ENCODE measurements around the gene TMEM53. TPM values are rescaled to one million over a fixed set of nuclear protein-coding genes. Genes with fewer than 3 reads are reported as not detected.

TMEM53 gene
- total and polyA plus RNA-seq, 8 donors = 2.6 to 10.4 (median 4.5) TPM

DNA sequence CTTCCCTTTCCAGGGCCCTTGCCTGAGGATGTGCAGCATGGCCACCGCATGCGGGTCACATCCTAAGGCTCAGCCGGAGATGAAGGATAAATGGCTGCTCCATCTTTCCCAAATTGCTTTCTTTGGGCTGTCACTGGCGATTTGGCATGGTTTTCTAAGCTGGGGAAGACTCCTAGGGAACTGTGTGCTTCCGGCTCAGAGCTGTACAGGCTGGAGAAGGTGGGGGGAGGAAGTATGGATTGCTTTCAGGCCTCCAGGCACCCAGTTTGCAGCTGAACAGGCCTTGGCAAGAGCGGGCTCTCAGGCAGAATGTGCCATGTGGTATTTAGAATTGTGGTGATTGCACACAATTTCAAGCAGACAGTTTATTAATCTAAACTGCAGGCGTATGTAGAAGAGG is 48.9 kb downstream of the TMEM53 start:
- Histone ChIP-seq H3K36me3 (no peaks in the 10 kb centered on the region), H3K27ac (no peak overlapping the region), H3K4me3 (no peak overlapping the region), H3K27me3 (no peaks in the 10 kb centered on the region), H3K4me1 (no peaks in the 10 kb centered on the region), H3K9me3 (no peaks in the 10 kb centered on the region)
- FAIRE-seq (no peak), ATAC-seq (no peak), DNase-seq (no peak)
- TF ChIP-seq CTCF (IDR thresholded peaks at IDR 0.05) = no peak
- intact Hi-C loops (cut with DNase I) = no loop called here
- 87 to 93% methylated on average over 7 of the region's 7 CpGs for WGBS, 2 donors

DNA sequence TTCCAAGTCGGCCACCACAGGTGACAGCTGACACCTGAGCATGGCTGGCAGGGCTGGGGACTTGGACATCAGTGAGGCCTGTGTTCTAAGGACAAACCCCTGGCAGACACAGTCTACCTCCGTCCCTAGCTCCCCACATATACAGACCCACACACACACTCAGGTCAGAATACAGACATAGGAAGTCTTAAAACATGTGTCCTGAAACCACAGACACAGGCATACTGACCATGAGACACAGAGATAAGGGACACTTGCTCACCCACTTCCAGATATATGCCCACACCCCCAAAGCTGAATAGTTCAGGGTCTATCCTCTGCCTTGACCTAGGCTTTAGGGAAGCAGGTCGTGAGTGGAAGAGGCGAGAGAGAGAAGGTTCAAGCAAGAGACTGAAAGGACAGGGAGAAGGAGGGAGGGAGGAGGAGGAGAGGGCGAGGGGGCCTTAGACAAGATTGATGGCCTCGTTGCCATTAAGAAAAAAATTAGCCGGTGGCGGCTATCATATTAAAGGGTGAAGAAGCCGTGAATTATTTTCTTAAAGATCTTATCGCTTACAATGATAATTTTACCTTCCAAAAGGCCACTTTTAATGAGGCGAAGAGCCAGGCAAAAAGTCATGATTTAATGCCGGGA is 49.9 kb downstream of the TMEM53 start:
- Histone ChIP-seq H3K36me3 (no peaks in the 10 kb centered on the region), H3K27ac (no peak overlapping the region), H3K27me3 (no peaks in the 10 kb centered on the region), H3K9me3 (no peaks in the 10 kb centered on the region), H3K4me1 (no peaks in the 10 kb centered on the region), H3K4me3 (no peak overlapping the region)
- 80 to 81% methylated on average over 12 of the region's 12 CpGs for WGBS, 2 donors
- no peak for DNase-seq
- no peak for FAIRE-seq
- ATAC-seq = no peak
- intact Hi-C loops (cut with DNase I) = no loop called here
- TF ChIP-seq CTCF (IDR thresholded peaks at IDR 0.05) = no peak

GRCh38 chr1:44621841-44622286 is 52.4 kb downstream of the TMEM53 start:
- Histone ChIP-seq H3K4me3 (no peak overlapping the region), H3K9me3 (no peaks in the 10 kb centered on the region), H3K27me3 (no peaks in the 10 kb centered on the region), H3K36me3 (no peaks in the 10 kb centered on the region), H3K4me1 (no peaks in the 10 kb centered on the region), H3K27ac (no peak overlapping the region)
- TF ChIP-seq CTCF (IDR thresholded peaks at IDR 0.05) = no peak
- intact Hi-C loops (cut with DNase I) = no loop called here
- DNase-seq (peak in 1 of 6 donors; percentile 16), FAIRE-seq (no peak), ATAC-seq (no peak)
- 91 to 92% methylated on average over 15 of the region's 15 CpGs for WGBS, 2 donors

DNA sequence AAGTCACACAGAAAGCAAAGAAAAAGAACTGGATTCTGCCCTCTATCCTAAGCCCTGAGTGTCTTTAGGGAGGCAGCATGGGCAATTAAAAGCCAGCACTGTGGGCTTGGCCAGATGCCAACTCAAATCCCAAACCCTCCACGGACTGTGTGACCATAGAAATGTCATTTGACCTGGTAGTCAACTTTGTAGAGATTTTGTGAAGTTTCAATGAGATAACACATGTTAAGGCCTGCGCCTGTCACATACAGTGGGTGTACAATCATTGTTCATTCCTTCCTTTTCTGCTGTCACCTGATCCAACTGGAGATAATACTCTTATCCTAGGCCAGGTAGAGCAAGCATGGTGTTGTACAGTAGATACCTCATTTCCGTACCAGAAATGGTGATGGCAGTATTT is 54.2 kb downstream of the TMEM53 start:
- Histone ChIP-seq H3K4me3 (no peak overlapping the region), H3K4me1 (no peaks in the 10 kb centered on the region), H3K9me3 (no peaks in the 10 kb centered on the region), H3K27me3 (no peaks in the 10 kb centered on the region), H3K27ac (no peak overlapping the region), H3K36me3 (no peaks in the 10 kb centered on the region)
- intact Hi-C loops (cut with DNase I) = no loop called here
- no peak for TF ChIP-seq CTCF (IDR thresholded peaks at IDR 0.05)
- no peak for ATAC-seq
- DNase-seq = peak in 1 of 6 donors; percentile 10
- WGBS, 2 donors = 76 to 83% methylated on average over 3 of the region's 3 CpGs
- FAIRE-seq = no peak

DNA sequence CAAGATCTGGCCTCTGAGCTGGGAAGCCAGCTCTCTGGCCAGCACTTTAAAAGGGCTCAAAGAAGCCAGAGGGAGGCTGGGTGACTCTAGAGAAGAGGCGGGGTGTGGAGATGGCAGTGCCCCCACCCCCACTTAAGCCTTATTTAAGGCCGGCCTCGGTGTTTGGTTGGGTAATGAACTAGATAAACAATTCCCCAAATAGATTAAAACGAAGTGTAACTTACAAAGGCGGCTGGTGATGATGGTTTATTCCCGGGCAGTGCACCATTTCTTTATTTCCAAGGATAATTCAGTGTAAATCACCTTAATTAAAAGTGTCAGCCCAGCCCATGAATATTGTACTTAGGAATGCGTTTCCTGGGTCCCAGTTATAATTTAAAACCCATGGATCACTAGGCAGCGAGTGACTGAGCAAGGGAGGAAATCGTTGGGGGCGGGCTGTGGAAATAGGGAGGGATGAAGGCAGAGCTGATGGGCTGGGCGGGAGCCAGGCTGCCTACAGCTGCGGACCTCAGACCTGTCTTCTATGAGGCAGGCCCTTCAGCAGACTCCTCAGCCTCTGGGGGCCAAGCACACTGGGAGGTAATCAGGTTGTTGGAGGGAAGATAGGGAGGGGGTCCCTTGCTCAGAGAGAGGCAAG is 54.9 kb downstream of the TMEM53 start:
- 59 to 68% methylated on average over 12 of the region's 12 CpGs for WGBS, 2 donors
- no peak for ATAC-seq
- TF ChIP-seq CTCF (IDR thresholded peaks at IDR 0.05) = no peak
- FAIRE-seq = no peak
- intact Hi-C loops (cut with DNase I) = no loop called here
- H3K27ac ChIP-seq = no peak overlapping the region
- no peaks in the 10 kb centered on the region for H3K36me3 ChIP-seq
- H3K4me1 ChIP-seq = no peaks in the 10 kb centered on the region
- DNase-seq = peak in 1 of 6 donors; percentile 11
- no peak overlapping the region for H3K4me3 ChIP-seq
- no peaks in the 10 kb centered on the region for H3K27me3 ChIP-seq
- H3K9me3 ChIP-seq = no peaks in the 10 kb centered on the region
